T-helper 1 cell (primary cell): ENCODE results near the gene ALOXE3.
A peak's percentile ranks its signal among the peaks of the same experiment; 100 is the strongest.
"Not testable (repeated sequence)": the region's sequence is repeated elsewhere in the genome, so short reads cannot be mapped to it uniquely, and the experiment has no call there.

Source experiments
- DNase-seq, 5 donors: peaks; one replicate each; pipeline ENCODE4 v3.0.0-alpha.2; 2012 to 2020

Gene ALOXE3

GRCh38 chr17:8091033-8091687 is 27.2 kb downstream of the ALOXE3 start:
- no peak for DNase-seq

GRCh38 chr17:8089728-8090127 is 28.6 kb downstream of the ALOXE3 start:
- DNase-seq, result no peak

- DNase-seq, result no peak
These were observed 30.4 kb downstream of the ALOXE3 start for GRCh38 chr17:8087952-8088230.

- no peak for DNase-seq
These were observed 31.0 kb downstream of the ALOXE3 start, which contains the start of gene ALOX12B for GRCh38 chr17:8087075-8087951. Gene ALOX12B (minus strand): TSS chr17:8087716. CDS start chr17:8087442, 274 bp downstream.

- DNase-seq, result no peak
These were observed 34.1 kb downstream of the ALOXE3 start for GRCh38 chr17:8084250-8084649.

DNA sequence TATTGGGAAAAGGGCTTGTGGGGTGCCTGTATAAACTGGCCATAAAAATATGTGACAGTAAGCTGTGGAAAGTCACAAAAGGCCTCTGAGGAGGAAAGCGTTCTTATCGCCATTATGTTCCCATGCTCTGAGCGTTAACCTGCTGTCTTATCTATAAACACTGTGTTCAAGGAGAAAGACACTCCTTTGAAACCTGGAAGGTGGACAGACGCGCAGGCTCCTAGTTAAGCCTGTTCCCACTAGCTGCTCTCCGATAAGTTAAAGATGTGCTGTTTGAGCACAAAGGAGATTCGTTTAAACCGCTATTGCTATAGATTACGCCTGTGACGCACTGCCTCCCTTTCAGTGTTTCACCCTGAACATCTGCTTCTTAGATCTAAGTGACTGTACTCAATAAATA is 36.0 kb downstream of the ALOXE3 start:
- DNase-seq, result no peak

DNA sequence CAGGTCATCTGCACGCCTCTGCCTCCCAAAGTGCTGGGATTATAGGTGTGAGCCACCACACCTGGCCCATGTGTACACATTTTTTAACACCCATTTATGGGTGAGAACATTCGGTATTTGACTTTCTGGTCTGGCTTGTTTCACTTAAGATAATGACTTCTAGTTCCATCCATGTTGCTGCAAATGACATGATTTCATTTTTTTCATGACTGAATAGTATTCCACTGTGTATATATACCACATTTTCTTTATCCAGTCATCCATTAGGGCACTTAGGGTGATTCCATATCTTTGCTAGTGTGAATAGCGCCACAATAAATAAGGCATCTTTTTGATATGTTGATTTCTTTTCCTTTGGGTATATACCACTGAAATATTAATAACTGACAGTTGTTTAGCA is 36.4 kb downstream of the ALOXE3 start:
- no peak for DNase-seq

DNA sequence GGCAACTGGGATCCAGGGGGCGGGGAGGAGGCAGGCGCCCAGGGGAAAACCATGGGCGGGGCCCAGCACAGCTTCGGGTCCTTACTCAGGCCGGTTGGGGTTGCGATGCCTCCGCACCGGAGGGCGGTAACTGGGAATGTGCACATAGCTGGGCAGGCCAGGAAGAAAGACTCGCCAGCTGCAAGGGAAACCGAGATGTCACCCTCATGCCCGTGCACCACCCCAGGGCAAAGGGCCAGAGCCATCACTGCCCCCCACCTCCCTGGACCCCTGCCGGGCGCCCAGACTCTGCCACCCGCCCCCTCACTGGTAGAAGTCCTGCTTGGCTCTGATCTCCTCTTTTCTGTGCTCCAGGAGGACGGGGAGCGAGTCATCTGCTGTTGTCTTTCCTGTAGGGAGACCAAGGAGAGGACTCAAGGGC is 37.5 kb downstream of the ALOXE3 start:
- no peak for DNase-seq

DNA sequence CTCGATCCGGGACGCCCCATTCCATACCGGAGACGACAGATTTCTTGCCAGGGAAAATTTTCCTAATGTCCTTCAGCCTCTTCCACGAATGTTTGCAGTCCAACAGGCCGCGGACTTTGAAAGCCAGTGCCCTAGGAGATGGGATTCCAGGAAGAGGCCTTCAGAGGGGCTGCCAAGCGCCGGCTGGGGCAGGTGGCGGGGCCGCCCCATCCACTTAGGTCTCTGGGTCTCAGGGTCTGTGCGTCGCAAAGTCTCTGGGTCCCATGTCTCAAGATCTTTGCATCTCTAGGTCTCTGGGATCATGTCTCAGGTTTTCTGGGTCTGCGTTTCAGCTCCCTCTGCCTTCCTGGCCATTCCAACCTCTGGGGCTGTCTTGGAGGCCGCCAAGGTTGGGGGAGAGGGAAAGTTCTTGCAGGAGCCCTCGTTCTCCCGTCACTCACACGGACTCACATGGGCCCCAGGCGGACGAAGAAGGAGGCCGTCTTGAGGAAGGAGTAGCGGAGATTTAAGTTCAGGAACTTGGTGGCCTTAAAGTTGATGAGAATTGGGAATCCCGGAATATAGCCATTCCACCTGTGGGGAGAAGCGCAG is 38.0 kb downstream of the ALOXE3 start:
- no peak for DNase-seq

DNA sequence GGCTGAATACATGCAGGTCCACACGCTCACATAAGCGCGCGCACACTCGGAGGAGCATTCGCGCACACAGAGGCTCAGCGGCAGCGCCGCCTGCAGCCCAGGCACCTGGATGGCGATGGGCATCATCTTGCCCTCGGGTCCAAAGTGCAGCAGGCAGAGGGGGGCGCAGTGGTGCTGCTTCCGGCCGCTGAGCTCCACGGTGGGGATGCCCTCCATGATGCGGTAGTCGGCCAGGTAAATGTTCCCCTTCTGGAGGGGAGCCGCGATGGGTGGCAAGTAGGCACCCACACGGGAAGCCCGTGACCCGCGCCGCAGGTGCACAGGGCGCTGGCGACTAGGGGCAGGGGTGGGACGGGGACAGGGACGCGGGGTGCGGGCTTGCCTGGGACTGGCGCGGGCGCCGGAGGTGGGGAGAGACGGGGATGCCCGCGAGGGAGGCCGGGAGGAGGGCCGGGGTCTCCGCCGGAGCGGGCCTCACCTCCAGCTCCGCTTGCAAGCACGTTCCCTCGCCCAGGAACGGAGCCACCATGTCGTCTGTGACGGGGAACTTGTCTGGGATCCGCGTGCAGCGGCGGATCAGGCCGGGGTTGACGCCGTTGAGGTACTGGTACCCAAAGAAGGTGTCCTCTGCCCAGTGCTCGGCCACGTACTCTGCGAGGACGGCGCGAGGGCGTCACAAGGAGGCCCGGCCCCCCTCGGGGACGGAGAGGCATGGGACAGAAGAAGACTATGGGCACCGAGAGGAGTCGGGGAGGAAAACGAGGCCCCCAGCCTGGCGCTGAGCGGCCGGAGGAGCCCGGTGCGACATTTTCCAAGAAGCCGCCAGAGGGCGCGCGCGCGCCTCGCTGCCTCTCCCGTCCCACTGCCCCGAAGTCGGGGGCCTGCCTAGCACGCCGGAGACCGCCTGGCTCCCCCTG is 38.8 kb downstream of the ALOXE3 start:
- DNase-seq, result peak; percentile 58 to 79 (median 70)

GRCh38 chr17:8077939-8078338 is 40.4 kb downstream of the ALOXE3 start:
- not testable (repeated sequence) for DNase-seq

DNA sequence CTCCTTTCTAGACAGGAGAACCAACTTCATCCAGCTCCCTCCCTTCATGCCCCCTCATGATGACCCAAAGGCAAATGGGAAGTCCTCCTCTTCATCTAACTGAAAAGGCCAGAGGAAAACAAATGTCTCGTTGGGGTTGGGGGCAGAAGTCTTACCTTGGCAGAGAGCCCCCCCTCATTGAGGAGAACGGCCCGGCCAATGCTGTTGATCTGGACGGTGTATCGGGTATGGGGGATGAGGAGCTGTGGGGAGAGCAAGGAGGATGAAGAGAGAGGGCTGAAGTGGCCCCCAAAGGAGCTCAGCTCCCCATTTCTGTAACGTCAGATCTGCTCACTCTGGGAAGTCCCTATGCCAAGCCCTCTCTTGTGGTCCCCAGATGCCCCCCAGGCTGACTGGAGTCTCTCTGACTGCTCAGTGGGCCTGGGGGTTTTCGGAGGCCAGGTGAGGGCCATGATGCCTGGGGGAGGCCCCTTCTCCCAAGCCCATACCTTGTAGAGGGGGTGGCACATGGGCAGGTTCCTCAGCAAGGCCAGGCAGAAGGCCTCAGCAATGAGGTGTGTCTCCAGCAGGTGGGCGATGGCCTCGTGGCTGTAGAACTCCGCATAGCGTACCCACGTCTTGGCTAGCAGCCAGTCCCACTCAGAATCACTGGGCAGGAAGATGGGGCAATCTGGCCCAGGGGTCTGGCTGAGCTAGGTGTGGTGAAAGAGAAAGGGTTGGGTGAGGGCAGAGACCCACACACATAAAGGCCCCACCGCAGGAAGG is 41.6 kb downstream of the ALOXE3 start:
- DNase-seq, result no peak

GRCh38 chr17:8075574-8076342 is 42.6 kb downstream of the ALOXE3 start:
- DNase-seq, result no peak

GRCh38 chr17:8075081-8075480 is 43.2 kb downstream of the ALOXE3 start:
- no peak for DNase-seq

DNA sequence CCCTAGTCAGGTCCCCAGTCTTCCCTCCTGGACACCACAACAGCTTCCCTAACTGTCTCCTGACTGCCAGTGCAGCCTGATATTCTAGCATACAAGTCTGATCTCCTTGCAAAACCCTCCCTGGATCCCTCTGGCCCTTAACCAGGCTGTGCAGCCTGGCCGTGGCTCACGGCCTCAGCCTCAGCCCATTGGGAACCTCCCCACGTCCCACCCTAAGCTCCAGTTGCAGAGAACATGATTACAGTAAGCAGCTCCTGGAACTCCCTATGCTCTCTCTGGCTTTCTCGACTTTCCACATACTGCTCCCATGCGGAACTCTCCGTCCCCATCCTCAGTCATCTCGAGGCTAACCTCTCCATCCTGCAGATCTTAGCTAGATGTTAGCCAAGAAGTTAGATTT is 43.8 kb downstream of the ALOXE3 start:
- no peak for DNase-seq

DNA sequence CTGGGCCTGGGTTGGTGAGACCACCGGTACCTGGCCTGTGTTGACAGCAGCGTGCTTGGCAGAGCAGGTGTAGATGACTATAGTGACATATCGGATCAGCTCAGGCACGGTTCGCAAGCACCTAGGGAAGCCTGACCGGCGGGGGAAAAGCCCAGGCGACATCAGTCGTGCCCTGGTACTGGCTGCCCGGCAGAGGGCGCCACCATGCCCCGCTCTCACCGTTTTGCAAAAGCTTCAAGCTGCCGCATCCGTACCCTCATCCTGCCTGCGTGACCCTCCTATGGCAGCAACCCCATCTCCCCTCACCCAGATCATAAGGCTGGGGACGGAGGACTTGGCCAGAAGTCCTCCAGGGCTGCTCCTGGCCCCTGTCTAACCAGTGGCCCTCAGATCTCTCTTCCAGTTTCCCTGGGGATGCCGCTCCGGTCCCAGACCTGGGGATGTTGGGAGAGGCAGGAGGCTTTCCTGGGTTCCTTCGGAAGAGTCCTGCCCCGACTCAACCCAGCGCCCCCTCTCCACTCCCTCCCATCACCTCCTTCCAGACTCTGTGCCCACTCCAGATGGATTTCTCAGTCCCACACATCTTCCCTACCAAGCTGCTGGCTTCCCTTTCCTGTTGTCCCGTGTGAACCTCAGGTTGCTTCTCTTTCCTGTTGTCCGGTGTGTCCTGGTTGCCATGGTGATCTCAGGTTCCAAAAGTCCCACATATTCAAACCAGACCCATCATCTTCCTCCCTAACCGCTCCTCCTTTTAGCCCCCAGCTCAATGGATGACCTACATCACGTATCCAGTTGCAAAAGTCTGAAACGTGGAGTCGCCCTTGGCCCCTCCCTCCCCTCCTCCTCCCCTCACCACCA is 44.5 kb downstream of the ALOXE3 start:
- peak; percentile 75 to 84 (median 81) for DNase-seq

DNA sequence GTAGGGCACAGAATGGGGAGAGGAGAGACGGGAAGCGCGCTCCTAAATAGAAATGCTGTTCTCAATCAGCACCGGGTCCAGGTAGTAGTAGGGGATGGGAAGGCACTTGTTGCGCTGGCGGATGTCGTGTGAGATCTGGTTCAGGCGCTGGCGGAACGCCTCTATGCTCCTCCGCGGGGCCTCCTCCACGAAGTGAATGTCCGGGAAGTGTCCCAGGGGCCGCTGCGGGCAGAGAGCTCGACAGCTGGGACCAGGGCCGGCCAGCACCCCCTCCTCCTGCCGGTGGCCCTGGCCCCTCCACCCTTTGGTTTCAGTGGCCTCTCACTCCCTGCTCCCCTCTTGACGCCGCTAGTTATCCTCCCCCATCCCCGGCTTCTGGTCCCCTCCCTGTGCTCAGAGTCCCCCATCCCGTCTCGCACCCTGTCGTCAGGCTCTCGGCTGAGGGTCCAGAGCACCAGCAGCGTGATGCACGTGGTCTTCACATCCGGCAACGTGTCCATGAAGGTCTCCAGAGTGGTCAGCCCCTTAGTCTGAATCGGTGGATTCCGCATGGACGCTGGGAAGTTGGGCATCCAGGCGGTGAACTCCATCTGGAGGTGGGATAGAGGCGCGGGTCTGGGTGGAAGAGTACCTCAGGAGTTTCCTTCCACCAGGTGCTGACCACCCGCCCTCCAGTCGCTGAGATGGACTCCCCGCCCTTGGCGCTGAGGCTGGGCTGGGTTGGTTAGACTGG is 45.4 kb downstream of the ALOXE3 start:
- peak in 2 of 5 donors; percentile 17 to 29 for DNase-seq

DNA sequence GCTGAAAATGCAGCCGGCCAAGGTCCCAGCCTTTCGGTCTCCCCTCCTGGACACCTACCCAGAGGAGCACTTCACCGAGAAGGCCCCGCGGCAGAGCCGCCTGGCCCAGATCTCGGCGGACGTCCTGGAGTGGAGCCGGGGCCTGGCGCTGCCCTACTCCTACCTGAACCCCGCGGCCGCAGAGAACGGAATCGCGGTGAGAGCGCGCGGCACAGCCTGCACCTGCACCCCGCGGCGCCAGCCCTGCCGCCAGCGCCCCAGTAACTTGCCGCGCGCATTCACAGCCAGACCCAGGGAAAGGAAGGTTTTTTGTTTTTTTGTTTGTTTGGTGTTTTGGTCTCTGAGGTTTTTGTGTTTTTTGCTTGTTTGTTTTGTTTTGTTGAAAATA is 46.0 kb downstream of the ALOXE3 start:
- DNase-seq, result no peak

DNA sequence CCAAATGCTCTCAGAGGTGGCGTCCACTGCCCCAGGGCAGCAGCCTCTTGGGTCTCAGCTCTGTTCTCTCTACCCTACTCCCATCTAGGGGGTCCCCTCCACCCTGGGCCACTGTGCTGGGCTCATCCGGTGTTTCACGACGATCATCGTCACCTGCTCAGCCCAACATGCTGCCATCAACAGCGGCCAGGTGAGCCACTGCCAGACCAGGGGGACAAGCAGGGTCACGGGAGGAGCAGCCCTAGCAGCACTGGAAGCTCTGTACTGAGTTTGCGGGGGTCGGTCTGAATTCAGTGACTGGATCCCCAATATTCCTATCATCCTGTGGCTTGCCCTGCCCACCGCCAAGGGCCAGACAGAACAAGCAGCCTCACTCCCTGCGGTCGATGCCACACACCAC is 46.8 kb downstream of the ALOXE3 start:
- DNase-seq, result no peak

DNA sequence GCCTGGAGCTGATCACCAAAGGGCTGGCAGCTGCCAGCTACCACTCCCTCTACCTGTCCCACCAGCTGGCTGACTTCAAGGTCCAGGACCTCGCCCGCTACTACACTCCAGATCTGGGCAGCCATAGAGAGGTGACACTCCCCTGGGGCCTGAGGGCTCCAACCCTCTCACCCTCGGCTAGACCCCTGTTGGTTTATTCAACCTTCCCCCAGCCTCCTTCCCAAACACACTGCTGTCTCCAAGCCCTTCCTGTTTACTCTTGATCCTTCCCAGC is 48.8 kb downstream of the ALOXE3 start:
- no peak for DNase-seq
